ENCODE results near the gene PTH1R.

DNA sequence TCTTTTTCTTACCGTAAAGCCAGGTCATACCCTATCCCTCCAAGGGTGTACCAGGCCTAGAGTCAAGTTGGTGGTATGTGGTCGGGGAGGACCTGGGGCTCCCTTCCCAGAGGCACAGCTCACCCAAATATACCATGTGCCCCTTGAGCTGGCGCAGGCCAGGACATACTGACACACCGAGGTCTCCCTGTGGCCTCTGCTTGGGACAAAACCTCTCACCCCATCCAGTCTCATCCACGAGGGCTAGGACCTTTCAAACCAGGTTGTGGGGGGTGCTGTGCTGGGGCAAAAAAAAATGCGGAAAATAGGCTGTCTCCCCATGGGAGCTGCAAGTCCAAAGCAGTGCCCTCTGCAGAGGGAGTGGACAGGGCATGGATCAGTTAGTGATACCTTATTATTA lies 22.8 kb downstream of the PTH1R start:
- no peak for TF ChIP-seq YY1 (IDR thresholded peaks at IDR 0.05; ENCODE audit: insufficient read depth, insufficient read length)
- no peak for TF ChIP-seq ZNF274 (IDR thresholded peaks at IDR 0.05; ENCODE audit: low read depth, low read length)
- no peak for TF ChIP-seq SUZ12 (IDR thresholded peaks at IDR 0.05; ENCODE audit: extremely low read depth, insufficient read depth, insufficient read length)
